Small intestine (tissue), 7 donors: Measurements from ENCODE around the gene SORL1. TPM values are rescaled to one million over a fixed set of nuclear protein-coding genes. Genes with fewer than 3 reads are reported as not detected.

Source experiments
- DNase-seq, 2 donors: peaks; one replicate each; pipeline versions ENCODE4 v3.0.0 to v3.0.0-alpha.2; 2013
- FAIRE-seq: peaks from 2 replicates; lab custom pipeline; 2012; peaks lifted over from hg19 to GRCh38; lab: Jason Lieb, UNC
- H3K27ac ChIP-seq, 3 donors: one replicate each; pipeline ENCODE4 v1.5.1; 2013; ENCODE audit warnings: low read length in 2 of 3, mild to moderate bottlenecking in 2 of 3, control low read depth in 1 of 3, inconsistent platforms in 1 of 3, low read depth in 1 of 3, moderate library complexity in 1 of 3
- H3K27me3 ChIP-seq, 3 donors: one replicate each; pipeline ENCODE4 v1.6.1; 2013; ENCODE audit warnings: low read length in 3 of 3, inconsistent platforms in 1 of 3; ENCODE audit not compliant: control insufficient read depth in 3 of 3, insufficient read depth in 3 of 3
- H3K36me3 ChIP-seq, 3 donors: one replicate each; pipeline ENCODE4 v1.6.1; 2013; ENCODE audit warnings: low read length in 3 of 3, inconsistent platforms in 1 of 3, low read depth in 1 of 3, mild to moderate bottlenecking in 1 of 3, moderate library complexity in 1 of 3; ENCODE audit not compliant: control insufficient read depth in 3 of 3, insufficient read depth in 2 of 3
- H3K4me1 ChIP-seq, 3 donors: one replicate each; pipeline ENCODE4 v1.6.1; 2013; ENCODE audit warnings: low read length in 2 of 3, inconsistent platforms in 1 of 3, low read depth in 1 of 3, mild to moderate bottlenecking in 1 of 3, moderate library complexity in 1 of 3; ENCODE audit not compliant: control insufficient read depth in 3 of 3, insufficient read depth in 2 of 3
- H3K4me3 ChIP-seq, 3 donors: one replicate each; pipeline ENCODE4 v1.5.1; 2013; ENCODE audit warnings: low read length in 3 of 3, control low read depth in 1 of 3, inconsistent platforms in 1 of 3, low read depth in 1 of 3, mild to moderate bottlenecking in 1 of 3, moderate library complexity in 1 of 3
- H3K9me3 ChIP-seq, 2 donors: one replicate each; pipeline ENCODE4 v1.6.1; 2013; ENCODE audit warnings: low read depth in 1 of 2, low read length in 1 of 2; ENCODE audit not compliant: control insufficient read depth in 2 of 2, insufficient read depth in 1 of 2
- WGBS, 3 donors: extraction: QIAGEN DNeasy Blood & Tissue Kit; methylation state at CpG; one replicate each; pipeline ENCODE4 v1.1.7; 2013; 5-methylcytosine and 5-hydroxymethylcytosine counted together
- polyA plus RNA-seq, 4 donors: library from polyadenylated mRNA; stranded (reverse) in 3 of 4; unstranded in 1 of 4; fragments of 200-250 nt in 3 of 4; fragments of 120-200 nt in 1 of 4; gene quantifications; one replicate each; pipeline versions ENCODE4 v1.2.1 to v1.2.3, GENCODE V29; 2013
- donor health status: healthy with polysubstance abuse.
- donor health status: control.
- donor health status: control.
- donor health status: Bipolar disorder and iron deficiency.
- donor health status: healthy.

SORL1 gene
- polyA plus RNA-seq, 4 donors, result 4.6 to 64.5 (median 5.8) TPM

GRCh38 chr11:121656328-121657090 lies 204.4 kb downstream of the SORL1 start:
- DNase-seq, result no peak
- no peak for FAIRE-seq
- H3K27ac ChIP-seq, result peak overlapping the region in 2 of 3 donors; percentile 87 to 90
- H3K4me1 ChIP-seq, result peaks cover 0 to 11% (median 4%) of the 10 kb centered on the region in 3 donors
- H3K9me3 ChIP-seq, result no peaks in the 10 kb centered on the region
- H3K4me3 ChIP-seq, result peak overlapping the region in 1 of 3 donors; percentile 56
- 65 to 75% (median 69%) methylated on average over 19 of the region's 19 CpGs for WGBS, 3 donors
- H3K36me3 ChIP-seq, result no peaks in the 10 kb centered on the region
- peaks cover 0 to 12% (median 0%) of the 10 kb centered on the region in 3 donors for H3K27me3 ChIP-seq

- H3K27me3 ChIP-seq, result peaks cover 0 to 10% (median 0%) of the 10 kb centered on the region in 3 donors
- DNase-seq (no peak), FAIRE-seq (no peak)
- no peaks in the 10 kb centered on the region for H3K36me3 ChIP-seq
- H3K27ac ChIP-seq, result peak overlapping the region in 1 of 3 donors; percentile 90
- H3K4me3 ChIP-seq, result no peak overlapping the region
- WGBS, 3 donors, result 90 to 94% (median 94%) methylated on average over 6 of the region's 6 CpGs
- peaks cover 0 to 11% (median 4%) of the 10 kb centered on the region in 3 donors for H3K4me1 ChIP-seq
- H3K9me3 ChIP-seq, result no peaks in the 10 kb centered on the region
Measured at GRCh38 chr11:121657146-121657545, 205.0 kb downstream of the SORL1 start.

- Histone ChIP-seq H3K4me3 (no peak overlapping the region), H3K27ac (no peak overlapping the region), H3K36me3 (no peaks in the 10 kb centered on the region), H3K4me1 (peaks cover 0 to 11% (median 4%) of the 10 kb centered on the region in 3 donors), H3K9me3 (no peaks in the 10 kb centered on the region), H3K27me3 (peaks cover 0 to under 1% (median 0%) of the 10 kb centered on the region in 3 donors)
- DNase-seq, result no peak
- WGBS, 3 donors, result 78 to 85% (median 82%) methylated on average over 3 of the region's 3 CpGs
- FAIRE-seq, result no peak
Measured at GRCh38 chr11:121659811-121660210, 207.7 kb downstream of the SORL1 start.

GRCh38 chr11:121661880-121662486 lies 209.9 kb downstream of the SORL1 start:
- FAIRE-seq, result no peak
- no peaks in the 10 kb centered on the region for H3K36me3 ChIP-seq
- DNase-seq, result no peak
- H3K4me3 ChIP-seq, result no peak overlapping the region
- WGBS, 3 donors, result 61 to 73% (median 63%) methylated on average over 4 of the region's 4 CpGs
- H3K9me3 ChIP-seq, result no peaks in the 10 kb centered on the region
- no peaks in the 10 kb centered on the region for H3K4me1 ChIP-seq
- no peaks in the 10 kb centered on the region for H3K27me3 ChIP-seq
- no peak overlapping the region for H3K27ac ChIP-seq

GRCh38 chr11:121664144-121664543 lies 212.0 kb downstream of the SORL1 start:
- Histone ChIP-seq H3K9me3 (peaks cover 0 to 3% of the 10 kb centered on the region in 2 donors), H3K36me3 (no peaks in the 10 kb centered on the region), H3K4me3 (no peak overlapping the region), H3K4me1 (no peaks in the 10 kb centered on the region), H3K27ac (no peak overlapping the region), H3K27me3 (no peaks in the 10 kb centered on the region)
- FAIRE-seq, result no peak
- DNase-seq, result no peak

GRCh38 chr11:121665206-121665838 lies 213.2 kb downstream of the SORL1 start:
- FAIRE-seq (no peak), DNase-seq (no peak)
- H3K4me1 ChIP-seq, result peaks cover 0 to 9% (median 0%) of the 10 kb centered on the region in 3 donors
- H3K4me3 ChIP-seq, result no peak overlapping the region
- H3K36me3 ChIP-seq, result no peaks in the 10 kb centered on the region
- no peaks in the 10 kb centered on the region for H3K27me3 ChIP-seq
- WGBS, 3 donors, result 73 to 88% (median 87%) methylated on average over 6 of the region's 6 CpGs
- no peak overlapping the region for H3K27ac ChIP-seq
- peaks cover 0 to 3% of the 10 kb centered on the region in 2 donors for H3K9me3 ChIP-seq

GRCh38 chr11:121667836-121668235 lies 215.7 kb downstream of the SORL1 start:
- FAIRE-seq (no peak), DNase-seq (no peak)
- no peak overlapping the region for H3K27ac ChIP-seq
- H3K4me1 ChIP-seq, result peaks cover 0 to 34% (median 0%) of the 10 kb centered on the region in 3 donors
- H3K36me3 ChIP-seq, result no peaks in the 10 kb centered on the region
- no peak overlapping the region for H3K4me3 ChIP-seq
- peaks cover 0 to 3% of the 10 kb centered on the region in 2 donors for H3K9me3 ChIP-seq
- H3K27me3 ChIP-seq, result peaks cover 0 to 2% (median 0%) of the 10 kb centered on the region in 3 donors
- 59 to 65% (median 64%) methylated on average over 1 of the region's 1 CpG for WGBS, 3 donors

GRCh38 chr11:121669422-121669821 lies 217.3 kb downstream of the SORL1 start:
- Histone ChIP-seq H3K36me3 (no peaks in the 10 kb centered on the region), H3K4me3 (no peak overlapping the region), H3K9me3 (peaks cover 0 to 3% of the 10 kb centered on the region in 2 donors), H3K4me1 (peaks cover 0 to 46% (median 0%) of the 10 kb centered on the region in 3 donors), H3K27ac (no peak overlapping the region), H3K27me3 (peaks cover 0 to 2% (median 0%) of the 10 kb centered on the region in 3 donors)
- 58 to 72% (median 66%) methylated on average over 4 of the region's 4 CpGs for WGBS, 3 donors
- FAIRE-seq (no peak), DNase-seq (no peak)
